WTC11 (cell line): ENCODE results near the gene CHTOP. TPM values are rescaled to one million over a fixed set of nuclear protein-coding genes. Genes with fewer than 3 reads are reported as not detected.

ENCODE experiments used
- ATAC-seq: fragments of 200-7000 bp; cut with Tn5 transposase; 2 replicates; pipeline ENCODE4 v1.10.0; 2021; ENCODE audit warnings: mild to moderate bottlenecking, moderate library complexity
- CTCF ChIA-PET: fragments of 300-600 bp; sonication (Branson Sonifier 250); formaldehyde crosslinking; loops from one replicate; lab custom pipeline; 2021; ENCODE audit warnings: antibody characterized with exemption; lab: Charles Lee
- POLR2A ChIA-PET: fragments of 350-600 bp; sonication (Branson Sonifier 250); formaldehyde crosslinking; loops from one replicate; lab custom pipeline; 2021; ENCODE audit warnings: antibody characterized with exemption; lab: Charles Lee
- DNase-seq: peaks from one replicate; pipeline ENCODE4 v3.0.0; 2021; ENCODE audit warnings: low spot score
- H3K27ac Mint-ChIP-seq: 2 replicates; pipeline ENCODE4 v1.8.0; 2021; ENCODE audit warnings: mixed read lengths
- H3K27me3 Mint-ChIP-seq: 2 replicates; pipeline ENCODE4 v1.8.0; 2021; ENCODE audit warnings: low read depth, mild to moderate bottlenecking, moderate library complexity, mixed read lengths
- H3K36me3 Mint-ChIP-seq: 2 replicates; pipeline ENCODE4 v1.8.0; 2021; ENCODE audit warnings: mixed read lengths
- H3K4me1 Mint-ChIP-seq: 2 replicates; pipeline ENCODE4 v1.8.0; 2022; ENCODE audit warnings: mixed read lengths
- H3K4me3 Mint-ChIP-seq: 2 replicates; pipeline ENCODE4 v1.8.0; 2021; ENCODE audit warnings: mild to moderate bottlenecking, moderate library complexity, mixed read lengths
- H3K9me3 Mint-ChIP-seq: 2 replicates; pipeline ENCODE4 v1.8.0; 2021; ENCODE audit warnings: mixed read lengths
- AFF4 ChIP-seq: sonication (generic); formaldehyde crosslinking; IDR thresholded peaks from 2 replicates; pipeline ENCODE4 v1.8.1; 2023; ENCODE audit warnings: mild to moderate bottlenecking, missing genetic modification reagents, borderline replicate concordance
- ATF2 ChIP-seq: sonication (generic); formaldehyde crosslinking; IDR thresholded peaks from 2 replicates; pipeline ENCODE4 v1.8.1; 2022; ENCODE audit warnings: low read depth, missing genetic modification reagents, borderline replicate concordance
- ATF6 ChIP-seq: sonication (generic); formaldehyde crosslinking; IDR thresholded peaks from 2 replicates; pipeline ENCODE4 v1.8.1; 2023; ENCODE audit warnings: mild to moderate bottlenecking, missing genetic modification reagents
- CREM ChIP-seq: sonication (generic); formaldehyde crosslinking; IDR thresholded peaks from 2 replicates; pipeline ENCODE4 v1.8.1; 2022; ENCODE audit warnings: mild to moderate bottlenecking, missing genetic modification reagents, moderate library complexity
- ERG ChIP-seq: fragments of 250-450 bp; sonication (Bioruptor Pico); IDR thresholded peaks from 2 replicates; pipeline ENCODE4 v1.8.0; 2021; ENCODE audit warnings: mild to moderate bottlenecking
- ESRRA ChIP-seq: sonication (generic); formaldehyde crosslinking; IDR thresholded peaks from 2 replicates; pipeline ENCODE4 v1.8.1; 2022; ENCODE audit warnings: mild to moderate bottlenecking, missing genetic modification reagents, borderline replicate concordance
- FOXP4 ChIP-seq: sonication (generic); formaldehyde crosslinking; IDR thresholded peaks from 2 replicates; pipeline ENCODE4 v1.8.0; 2022; ENCODE audit warnings: mild to moderate bottlenecking, missing genetic modification reagents
- GTF2I ChIP-seq: fragments of 250-450 bp; sonication (Bioruptor Pico); conservative IDR thresholded peaks from 2 replicates; pipeline ENCODE4 v1.4.0; 2021; ENCODE audit warnings: mild to moderate bottlenecking
- IRF2 ChIP-seq: sonication (generic); formaldehyde crosslinking; IDR thresholded peaks from 2 replicates; pipeline ENCODE4 v1.8.0; 2022; ENCODE audit warnings: low read depth, missing genetic modification reagents, borderline replicate concordance
- RORB ChIP-seq: fragments of 250-450 bp; sonication (Bioruptor Pico); IDR thresholded peaks from 2 replicates; pipeline ENCODE4 v1.9.0; 2021; ENCODE audit warnings: mild to moderate bottlenecking
- SOX15 ChIP-seq: fragments of 250-450 bp; sonication (Bioruptor Pico); IDR thresholded peaks from 2 replicates; pipeline ENCODE4 v1.9.0; 2021; ENCODE audit warnings: mild to moderate bottlenecking
- SP1 ChIP-seq: sonication (generic); formaldehyde crosslinking; conservative IDR thresholded peaks from 2 replicates; pipeline ENCODE4 v1.8.1; 2022; ENCODE audit warnings: missing genetic modification reagents
- ZNF219 ChIP-seq: sonication (generic); formaldehyde crosslinking; IDR thresholded peaks from 2 replicates; pipeline ENCODE4 v1.8.0; 2023; ENCODE audit warnings: missing genetic modification reagents, mild to moderate bottlenecking, borderline replicate concordance
- ZNF263 ChIP-seq: sonication (generic); formaldehyde crosslinking; IDR thresholded peaks from 2 replicates; pipeline ENCODE4 v1.8.1; 2022; ENCODE audit warnings: low read depth, mild to moderate bottlenecking, moderate library complexity, missing genetic modification reagents
- ZNF317 ChIP-seq: sonication (generic); formaldehyde crosslinking; IDR thresholded peaks from 2 replicates; pipeline ENCODE4 v1.8.1; 2023; ENCODE audit warnings: low read depth, mild to moderate bottlenecking, moderate library complexity, missing genetic modification reagents, borderline replicate concordance
- ZNF416 ChIP-seq: fragments of 250-450 bp; sonication (Bioruptor Pico); IDR thresholded peaks from 2 replicates; pipeline ENCODE4 v1.9.0; 2021; ENCODE audit warnings: mild to moderate bottlenecking, inconsistent platforms
- ZNF423 ChIP-seq: fragments of 250-450 bp; sonication (Bioruptor Pico); IDR thresholded peaks from 2 replicates; pipeline ENCODE4 v2.1.2; 2022; ENCODE audit warnings: mild to moderate bottlenecking, moderate library complexity
- ZNF671 ChIP-seq: fragments of 250-450 bp; sonication (Bioruptor Pico); IDR thresholded peaks from 2 replicates; pipeline ENCODE4 v1.8.0; 2021; ENCODE audit warnings: mild to moderate bottlenecking
- total RNA-seq: library from RNA; stranded (reverse); gene quantifications from 3 replicates; pipeline ENCODE4 v1.2.3, GENCODE V29; 2021
- TF ChIP-seq, protein P1 (sequence below): fragments of 200-600 bp; IDR thresholded peaks from 2 replicates; pipeline ENCODE4 v1.8.0; 2022; ENCODE audit warnings: antibody characterized with exemption

CHTOP gene
- total RNA-seq, 1 experiment from 2014 or later = 101 TPM

DNA sequence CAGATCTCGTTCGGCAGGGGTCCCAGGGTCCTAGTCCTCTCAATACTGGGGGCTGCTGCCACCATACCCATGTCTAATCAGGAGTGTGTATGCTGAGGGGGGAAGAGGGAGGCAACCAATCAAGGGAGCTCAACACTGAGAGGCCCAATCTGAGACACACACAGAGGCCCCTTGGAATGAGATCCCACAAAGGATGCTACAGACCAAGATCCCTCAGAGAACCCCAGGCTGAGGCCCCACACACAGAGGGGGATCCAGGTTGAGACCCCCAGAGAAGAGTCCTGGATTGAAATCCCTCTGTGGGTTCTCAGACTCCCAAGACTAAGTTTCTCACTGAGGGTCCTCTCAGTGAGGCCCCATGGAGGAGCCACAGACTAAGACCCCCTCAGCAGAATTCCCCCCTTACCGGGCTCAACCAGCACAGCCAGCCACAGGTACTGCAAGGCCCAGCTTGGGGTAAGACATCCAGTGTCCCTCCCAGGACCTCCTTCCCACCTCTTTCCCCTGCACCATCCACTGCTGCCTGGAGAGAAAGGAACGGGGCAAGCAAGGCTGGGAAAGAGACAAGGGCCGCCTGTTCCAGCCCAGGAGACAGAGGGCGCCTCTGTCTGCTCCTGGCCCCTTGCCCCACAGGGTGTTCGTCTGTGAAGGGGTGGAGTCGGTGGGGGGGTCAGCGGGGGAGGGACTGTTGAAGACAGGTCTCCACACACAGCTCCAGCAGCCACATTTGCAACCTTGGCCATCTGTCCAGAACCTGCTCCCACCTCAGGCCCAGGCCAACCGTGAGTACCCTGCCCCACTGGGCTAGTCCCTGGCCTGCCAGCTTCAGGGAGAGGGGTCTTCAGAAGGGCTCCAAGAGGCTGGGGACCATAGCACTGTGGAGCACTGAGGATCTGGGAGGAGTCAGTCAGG is 5.9 kb upstream of the CHTOP start, which contains the start of gene S100A1:
TSS of gene S100A1 (plus strand) at position 720 of the 912 bp plus-strand sequence. CDS start 2,088 bp downstream, outside the sequence.
- TF ChIP-seq, protein P1, sequence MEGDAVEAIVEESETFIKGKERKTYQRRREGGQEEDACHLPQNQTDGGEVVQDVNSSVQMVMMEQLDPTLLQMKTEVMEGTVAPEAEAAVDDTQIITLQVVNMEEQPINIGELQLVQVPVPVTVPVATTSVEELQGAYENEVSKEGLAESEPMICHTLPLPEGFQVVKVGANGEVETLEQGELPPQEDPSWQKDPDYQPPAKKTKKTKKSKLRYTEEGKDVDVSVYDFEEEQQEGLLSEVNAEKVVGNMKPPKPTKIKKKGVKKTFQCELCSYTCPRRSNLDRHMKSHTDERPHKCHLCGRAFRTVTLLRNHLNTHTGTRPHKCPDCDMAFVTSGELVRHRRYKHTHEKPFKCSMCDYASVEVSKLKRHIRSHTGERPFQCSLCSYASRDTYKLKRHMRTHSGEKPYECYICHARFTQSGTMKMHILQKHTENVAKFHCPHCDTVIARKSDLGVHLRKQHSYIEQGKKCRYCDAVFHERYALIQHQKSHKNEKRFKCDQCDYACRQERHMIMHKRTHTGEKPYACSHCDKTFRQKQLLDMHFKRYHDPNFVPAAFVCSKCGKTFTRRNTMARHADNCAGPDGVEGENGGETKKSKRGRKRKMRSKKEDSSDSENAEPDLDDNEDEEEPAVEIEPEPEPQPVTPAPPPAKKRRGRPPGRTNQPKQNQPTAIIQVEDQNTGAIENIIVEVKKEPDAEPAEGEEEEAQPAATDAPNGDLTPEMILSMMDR = 0 out of 2 replicates have a peak, but pooled peaks have one; percentile 27
- TF ChIP-seq ZNF317 (CRISPR knock-in tag) = no peak
- no peaks in the 10 kb centered on the region for H3K27me3 Mint-ChIP-seq
- H3K4me3 Mint-ChIP-seq = peak within 1 kb of the TSS; percentile 81
- DNase-seq (no peak), ATAC-seq (no peak; the same call in 1 of the 2 replicates)
- ChIA-PET CTCF (interaction anchor here (0.6 to 5.1 kb wide), 66 partner anchors 8 to 576 kb away, joined by 3 to 230 read pairs (median 6); partner anchors contain the start of genes INTS3, RAB13, RPS27 and S100A14), POLR2A (interaction anchor here (0.6 to 1.8 kb wide), 15 partner anchors 12 to 147 kb away, joined by 3 to 15 read pairs (median 5); partner anchors contain the start of genes S100A14, S100A16, S100A6 and SLC27A3)
- peaks cover 52% of the 10 kb centered on the region for H3K4me1 Mint-ChIP-seq
- peak within 1 kb of the TSS; percentile 93 for H3K27ac Mint-ChIP-seq
- H3K9me3 Mint-ChIP-seq = no peaks in the 10 kb centered on the region; the same call in 1 of the 2 replicates
- peaks cover 22% of the 10 kb centered on the region for H3K36me3 Mint-ChIP-seq

DNA sequence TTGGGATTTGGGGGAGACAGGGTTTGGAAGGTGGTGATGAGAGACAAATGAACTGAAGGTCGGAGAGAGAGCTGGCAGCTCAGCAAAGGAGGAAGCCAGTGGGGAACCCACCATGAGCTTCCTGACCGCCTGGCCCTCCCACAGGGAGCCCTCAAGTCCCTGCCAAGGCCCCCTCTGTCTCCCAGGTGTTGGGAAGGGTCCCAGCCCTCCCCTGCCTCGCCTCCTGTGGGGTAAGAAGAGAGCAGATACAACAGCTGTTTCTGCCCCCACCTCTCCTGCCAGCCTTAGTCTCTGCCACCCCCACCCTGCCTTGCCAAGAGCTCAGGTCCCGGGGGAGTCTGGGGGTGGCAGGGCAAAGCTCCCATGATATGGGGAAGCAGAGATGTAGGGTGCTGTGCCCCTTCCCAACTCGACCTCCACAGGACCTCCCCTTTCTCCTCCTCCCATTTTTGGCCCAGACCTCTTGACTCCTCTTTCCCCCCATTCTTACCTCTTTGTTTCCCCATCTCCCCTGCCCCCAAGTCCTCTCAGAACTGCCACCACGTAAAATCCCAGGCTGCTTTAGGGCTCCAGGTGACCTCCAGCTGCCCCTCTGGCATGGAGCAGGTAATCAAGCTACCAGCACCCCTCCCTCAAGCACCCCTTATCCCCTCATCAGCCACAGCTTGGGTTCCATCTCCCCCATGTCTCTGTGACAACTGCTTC is 5.1 kb upstream of the CHTOP start:
- ATAC-seq (no peak), DNase-seq (no peak)
- CTCF ChIA-PET = interaction anchor here (0.6 to 5.1 kb wide), 14 partner anchors 8 to 340 kb away, joined by 3 to 230 read pairs (median 4); partner anchors contain the start of genes S100A14, S100A16 and S100A6
- Mint-ChIP-seq H3K27me3 (no peaks in the 10 kb centered on the region), H3K27ac (no peak overlapping the region), H3K4me3 (no peak overlapping the region), H3K36me3 (peaks cover 20% of the 10 kb centered on the region), H3K4me1 (peaks cover 50% of the 10 kb centered on the region), H3K9me3 (no peaks in the 10 kb centered on the region; the same call in 1 of the 2 replicates)
- POLR2A ChIA-PET = interaction anchor here (1.0 to 1.4 kb wide), 2 partner anchors 16 to 90 kb away, joined by 3 to 7 read pairs; partner anchors contain the start of gene S100A16
- TF ChIP-seq ZNF219 (CRISPR knock-in tag) (no peak), CREM (CRISPR knock-in tag) (no peak), ZNF263 (no peak), ATF2 (CRISPR knock-in tag) (no peak), ATF6 (no peak), GTF2I (CRISPR knock-in tag) (no peak), IRF2 (CRISPR knock-in tag) (no peak), ZNF416 (no peak), ERG (CRISPR knock-in tag) (no peak), ZNF671 (no peak), SP1 (CRISPR knock-in tag) (no peak), ZNF423 (CRISPR knock-in tag) (no peak), FOXP4 (CRISPR knock-in tag) (no peak), ESRRA (no peak), SOX15 (CRISPR knock-in tag) (no peak), RORB (no peak), AFF4 (CRISPR knock-in tag) (no peak)
